Right lung (tissue), 5 donors: ENCODE results near the gene TJP3. TPM values are rescaled to one million over a fixed set of nuclear protein-coding genes. Genes with fewer than 3 reads are reported as not detected.
A peak's percentile ranks its signal among the peaks of the same experiment; 100 is the strongest.

Experiments
- DNase-seq, 2 donors: peaks; one replicate each; pipeline ENCODE4 v3.0.0-alpha.2; 2013
- polyA plus RNA-seq, 5 donors: library from polyadenylated mRNA; unstranded; fragments of 120-200 nt; gene quantifications; one replicate each; pipeline versions ENCODE4 v1.2.1 to v1.2.3, GENCODE V29; 2013; ENCODE audit warnings: inconsistent platforms in 1 of 5, low replicate concordance in 1 of 5; ENCODE audit not compliant: insufficient read length in 5 of 5, insufficient read depth in 1 of 5

The TJP3 gene
- polyA plus RNA-seq, 5 donors, result 9.4 to 20.0 (median 16.0) TPM

GRCh38 chr19:3710265-3710812 is 2.2 kb downstream of the TJP3 start:
- peak; percentile 70 to 71 for DNase-seq

- peak in 1 of 2 donors; percentile 29 for DNase-seq
These were observed 4.8 kb downstream of the TJP3 start for GRCh38 chr19:3712663-3713611.

GRCh38 chr19:3716147-3716668 is 8.0 kb downstream of the TJP3 start:
- no peak for DNase-seq

GRCh38 chr19:3719868-3720267 is 11.7 kb downstream of the TJP3 start:
- no peak for DNase-seq

- no peak for DNase-seq
These were observed 12.2 kb downstream of the TJP3 start for GRCh38 chr19:3720349-3720917.

- DNase-seq, result peak; percentile 71 to 77
These were observed 13.1 kb downstream of the TJP3 start for GRCh38 chr19:3721131-3721886.

GRCh38 chr19:3721887-3722442 is 13.8 kb downstream of the TJP3 start:
- DNase-seq, result no peak

GRCh38 chr19:3722443-3723109 is 14.4 kb downstream of the TJP3 start:
- DNase-seq, result no peak

GRCh38 chr19:3723110-3723488 is 14.9 kb downstream of the TJP3 start:
- DNase-seq, result no peak

- DNase-seq, result no peak
These were observed 15.7 kb downstream of the TJP3 start for GRCh38 chr19:3723883-3724282.

GRCh38 chr19:3725121-3725520 is 16.9 kb downstream of the TJP3 start:
- no peak for DNase-seq

GRCh38 chr19:3725640-3726310 is 17.6 kb downstream of the TJP3 start:
- DNase-seq, result no peak

GRCh38 chr19:3730457-3730958 is 22.3 kb downstream of the TJP3 start:
- no peak for DNase-seq

- no peak for DNase-seq
These were observed 23.9 kb downstream of the TJP3 start for GRCh38 chr19:3732108-3732507.

- DNase-seq, result no peak
These were observed 25.5 kb downstream of the TJP3 start for GRCh38 chr19:3733549-3734309.

- DNase-seq, result no peak
These were observed 26.1 kb downstream of the TJP3 start for GRCh38 chr19:3734310-3734600.

- no peak for DNase-seq
These were observed 28.0 kb downstream of the TJP3 start for GRCh38 chr19:3736106-3736724.

- DNase-seq, result no peak
These were observed 29.5 kb downstream of the TJP3 start for GRCh38 chr19:3737487-3738205.
